Testis (tissue), 3 donors: Measurements from ENCODE around the gene MTMR3. TPM values are rescaled to one million over a fixed set of nuclear protein-coding genes. Genes with fewer than 3 reads are reported as not detected.

Source experiments
- DNase-seq: peaks from one replicate; pipeline ENCODE4 v3.0.0-alpha.2; 2019
- H3K27ac ChIP-seq, 2 donors: fragments of 200-600 bp; sonication (generic); one replicate each; pipeline ENCODE4 v1.5.1; 2019
- H3K27me3 ChIP-seq: fragments of 200-600 bp; sonication (generic); one replicate; pipeline ENCODE4 v1.5.1; 2019
- H3K36me3 ChIP-seq: fragments of 200-600 bp; sonication (generic); one replicate; pipeline ENCODE4 v1.5.1; 2017; ENCODE audit warnings: low read depth; ENCODE audit errors: missing control alignments
- H3K4me1 ChIP-seq: fragments of 200-600 bp; sonication (generic); one replicate; pipeline ENCODE4 v1.5.1; 2019
- H3K4me3 ChIP-seq, 2 donors: fragments of 200-600 bp; sonication (generic); one replicate each; pipeline ENCODE4 v1.5.1; 2017 to 2019
- H3K9me3 ChIP-seq: fragments of 200-600 bp; sonication (generic); one replicate; pipeline ENCODE4 v1.5.1; 2017
- CTCF ChIP-seq, 3 experiments: fragments of 450-650 bp in 2 of 3; fragments of 200-600 bp in 1 of 3; sonication (generic) in 1 of 3; IDR thresholded peaks; one replicate each; pipeline ENCODE4 v1.5.1; 2016 to 2019; ENCODE audit warnings: antibody characterized with exemption in 3 of 3, mild to moderate bottlenecking in 2 of 3, moderate library complexity in 1 of 3
- POLR2A ChIP-seq: fragments of 450-650 bp; IDR thresholded peaks from one replicate; pipeline ENCODE4 v1.6.1; 2017; ENCODE audit warnings: antibody characterized with exemption, mild to moderate bottlenecking, moderate library complexity
- WGBS, 2 donors: methylation state at CpG; one replicate each; pipeline ENCODE4 v1.1.5; 2018; 5-methylcytosine and 5-hydroxymethylcytosine counted together
- intact Hi-C: fragments of 100-400 bp; cut with DNase I; formaldehyde crosslinking; loops from one replicate; pipeline ENCODE4 v1.15.1; 2023; ENCODE audit warnings: low total_unique reads
- polyA plus RNA-seq: library from polyadenylated mRNA; stranded (reverse); fragments of 350-450 nt; fragmentation: Illumina TruSeq; extraction: RNeasy Lipid Tissue Mini Kit (QIAGEN cat#74804); gene quantifications from one replicate; pipeline ENCODE4 v1.2.3, GENCODE V29; 2014; ENCODE audit warnings: low read depth, low replicate concordance; ENCODE audit not compliant: insufficient read depth
- total RNA-seq, 2 donors: library from RNA; depleted of rRNA; stranded (reverse); fragments of >200 nt; gene quantifications; one replicate each; pipeline ENCODE4 v1.2.3, GENCODE V29; 2016

Gene MTMR3
- total and polyA plus RNA-seq, 3 donors from 2014 or later: 75.2 to 137 (median 130) TPM

GRCh38 chr22:30020511-30020910, 137.5 kb downstream of the MTMR3 start:
- DNase-seq: no peak
- WGBS, 2 donors: 94% methylated on average over 6 to 9 of the region's 9 CpGs
- H3K27ac ChIP-seq: no peak overlapping the region
- H3K9me3 ChIP-seq: no peaks in the 10 kb centered on the region
- intact Hi-C loops: no loop called here
- TF ChIP-seq POLR2A (no peak), CTCF (IDR thresholded peaks at IDR 0.05) (no peak)
- H3K27me3 ChIP-seq: no peaks in the 10 kb centered on the region
- no peak overlapping the region for H3K4me3 ChIP-seq
- no peaks in the 10 kb centered on the region for H3K36me3 ChIP-seq
- H3K4me1 ChIP-seq: no peaks in the 10 kb centered on the region

GRCh38 chr22:30021338-30021737, 138.4 kb downstream of the MTMR3 start:
- Histone ChIP-seq H3K4me3 (no peak overlapping the region), H3K27me3 (no peaks in the 10 kb centered on the region), H3K9me3 (no peaks in the 10 kb centered on the region), H3K27ac (no peak overlapping the region), H3K4me1 (no peaks in the 10 kb centered on the region), H3K36me3 (no peaks in the 10 kb centered on the region)
- intact Hi-C loops: no loop called here
- no peak for DNase-seq
- WGBS, 2 donors: 94 to 97% methylated on average over 3 of the region's 3 CpGs
- no peak for TF ChIP-seq CTCF (IDR thresholded peaks at IDR 0.05)
- no peak for TF ChIP-seq POLR2A

- no peak for TF ChIP-seq CTCF (IDR thresholded peaks at IDR 0.05)
- no peak for TF ChIP-seq POLR2A
- Histone ChIP-seq H3K36me3 (no peaks in the 10 kb centered on the region), H3K9me3 (no peaks in the 10 kb centered on the region), H3K4me1 (no peaks in the 10 kb centered on the region), H3K27me3 (no peaks in the 10 kb centered on the region), H3K4me3 (no peak overlapping the region), H3K27ac (no peak overlapping the region)
- intact Hi-C loops: no loop called here
- no peak for DNase-seq
- 57 to 66% methylated on average over 6 to 8 of the region's 8 CpGs for WGBS, 2 donors
These were observed 139.1 kb downstream of the MTMR3 start for GRCh38 chr22:30021881-30022619.

- Histone ChIP-seq H3K4me1 (no peaks in the 10 kb centered on the region), H3K36me3 (no peaks in the 10 kb centered on the region), H3K4me3 (no peak overlapping the region), H3K9me3 (no peaks in the 10 kb centered on the region), H3K27me3 (no peaks in the 10 kb centered on the region), H3K27ac (no peak overlapping the region)
- intact Hi-C loops: no loop called here
- TF ChIP-seq POLR2A (no peak), CTCF (IDR thresholded peaks at IDR 0.05) (no peak)
- WGBS, 2 donors: 81 to 84% methylated on average over 4 of the region's 4 CpGs
- no peak for DNase-seq
These were observed 140.2 kb downstream of the MTMR3 start for GRCh38 chr22:30023099-30023660.

- no peaks in the 10 kb centered on the region for H3K9me3 ChIP-seq
- 96% methylated on average over 5 of the region's 5 CpGs for WGBS, 2 donors
- H3K4me1 ChIP-seq: no peaks in the 10 kb centered on the region
- no peak overlapping the region for H3K27ac ChIP-seq
- no peaks in the 10 kb centered on the region for H3K27me3 ChIP-seq
- no peaks in the 10 kb centered on the region for H3K36me3 ChIP-seq
- TF ChIP-seq POLR2A (no peak), CTCF (IDR thresholded peaks at IDR 0.05) (no peak)
- DNase-seq: no peak
- H3K4me3 ChIP-seq: no peak overlapping the region
- intact Hi-C loops: no loop called here
These were observed 141.3 kb downstream of the MTMR3 start for GRCh38 chr22:30024231-30024630.
